ENCODE results near the gene USP51. TPM values are rescaled to one million over a fixed set of nuclear protein-coding genes. Genes with fewer than 3 reads are reported as not detected.
A peak's percentile ranks its signal among the peaks of the same experiment; 100 is the strongest.

The USP51 gene
- total RNA-seq (2021; ENCODE audit: unreplicated experiment) (not detected), Bru-seq, nascent RNA (percentile 14 among the genes with signal in this experiment), BruChase-seq, experiment 1, labeled RNA remaining after a 6-hour chase (not detected), BruChase-seq, experiment 2, labeled RNA remaining after a 2-hour chase (not detected)
- not detected in 2 replicates for polyA plus RNA-seq (2012)
- long read RNA-seq, result 0 reads

GRCh38 chrX:55489314-55490009 is at the start of gene USP51:
Gene USP51 (minus strand): TSS chrX:55489848. CDS start chrX:55488939, 909 bp downstream.
- TF ChIP-seq CTCF (IDR thresholded peaks at IDR 0.05 in 2 of 3, conservative IDR thresholded peaks at IDR 0.05 in 1 of 3; ENCODE audit: borderline replicate concordance in 1 of 3, insufficient read depth in 1 of 3, low read depth in 2 of 3, low read length in 2 of 3), result no peak
- TF ChIP-seq POLR2AphosphoS5 (IDR thresholded peaks at IDR 0.05; ENCODE audit: low read depth, low read length), result no peak
- TF ChIP-seq SRF (IDR thresholded peaks at IDR 0.05; ENCODE audit: low read depth), result no peak
- TF ChIP-seq ZNF274 (IDR thresholded peaks at IDR 0.05; ENCODE audit: low read depth, low read length), result no peak
- TF ChIP-seq JUND (IDR thresholded peaks at IDR 0.05), result no peak
- no peak for TF ChIP-seq POLR2A (IDR thresholded peaks at IDR 0.05; ENCODE audit: borderline replicate concordance, extremely low read depth, insufficient read depth, insufficient read length)
- no peak for TF ChIP-seq FOSL1 (IDR thresholded peaks at IDR 0.05; ENCODE audit: low read depth)
- TF ChIP-seq ZFX (IDR thresholded peaks at IDR 0.05), result no peak
- TF ChIP-seq, protein P1, sequence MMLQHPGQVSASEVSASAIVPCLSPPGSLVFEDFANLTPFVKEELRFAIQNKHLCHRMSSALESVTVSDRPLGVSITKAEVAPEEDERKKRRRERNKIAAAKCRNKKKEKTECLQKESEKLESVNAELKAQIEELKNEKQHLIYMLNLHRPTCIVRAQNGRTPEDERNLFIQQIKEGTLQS (IDR thresholded peaks at IDR 0.05), result no peak
- TF ChIP-seq EGR1 (IDR thresholded peaks at IDR 0.05; ENCODE audit: low read depth), result no peak
- Histone ChIP-seq H3K9ac (ENCODE audit: low read length) (no peak within 1 kb of the TSS), H3K79me2 (ENCODE audit: insufficient read depth, low read length) (no peaks in the 10 kb centered on the region), H4K20me1 (ENCODE audit: insufficient read depth) (no peaks in the 10 kb centered on the region), H3K4me2 (ENCODE audit: low read length) (no peak within 1 kb of the TSS), H3K27ac (ENCODE audit: low read depth, low read length) (no peak within 1 kb of the TSS), H3K4me1 (ENCODE audit: control insufficient read depth in 1 of 2, insufficient read depth in 2 of 2, low read length in 2 of 2) (no peaks in the 10 kb centered on the region), H3K27me3 (ENCODE audit: insufficient read depth, low read length) (no peaks in the 10 kb centered on the region), H3K9me2 (ENCODE audit: insufficient read depth) (no peaks in the 10 kb centered on the region), H3K4me3 (replicated peaks in 1 of 2; ENCODE audit: low read depth in 1 of 2, low read length in 2 of 2) (no peak within 1 kb of the TSS), H3K9me3 (ENCODE audit: control insufficient read depth in 1 of 2, insufficient read depth in 1 of 2, low read depth in 1 of 2, low read length in 2 of 2) (no peaks in the 10 kb centered on the region), H2AFZ (ENCODE audit: low read depth, low read length, poor library complexity, severe bottlenecking) (no peak within 1 kb of the TSS), H3K36me3 (ENCODE audit: control insufficient read depth in 1 of 2, insufficient read depth in 2 of 2, low read length in 2 of 2) (no peaks in the 10 kb centered on the region)
- POLR2A ChIA-PET, result no interaction called here
- intact Hi-C loops (cut with micrococcal nuclease), result no loop called here
- CTCF ChIA-PET, result no interaction called here
- ATAC-seq (no peak), DNase-seq (ENCODE audit: low read depth, low spot score) (no peak)
- RAD21 ChIA-PET (ENCODE audit: low non-redundant PET in 1 of 2, low total read pairs in 2 of 2, uncharacterized antibody in 2 of 2, unreplicated experiment in 2 of 2), result no interaction called here
- no TSS peak for BruUV-seq (replicated peaks)
